Myocyte (in vitro differentiated cells): ENCODE results near the gene UGGT1. TPM values are rescaled to one million over a fixed set of nuclear protein-coding genes. Genes with fewer than 3 reads are reported as not detected.
A peak's percentile ranks its signal among the peaks of the same experiment; 100 is the strongest.

Source experiments
- DNase-seq: peaks from one replicate; pipeline ENCODE4 v3.0.0-alpha.2; 2012; ENCODE audit warnings: low read depth
- total RNA-seq: library from RNA; depleted of rRNA; stranded (reverse); fragments of >200 nt; gene quantifications from 2 replicates; pipeline ENCODE4 v1.2.3, GENCODE V29; 2014

The UGGT1 gene
- total RNA-seq, 1 donor from 2014 or later = 82.5 TPM

DNA sequence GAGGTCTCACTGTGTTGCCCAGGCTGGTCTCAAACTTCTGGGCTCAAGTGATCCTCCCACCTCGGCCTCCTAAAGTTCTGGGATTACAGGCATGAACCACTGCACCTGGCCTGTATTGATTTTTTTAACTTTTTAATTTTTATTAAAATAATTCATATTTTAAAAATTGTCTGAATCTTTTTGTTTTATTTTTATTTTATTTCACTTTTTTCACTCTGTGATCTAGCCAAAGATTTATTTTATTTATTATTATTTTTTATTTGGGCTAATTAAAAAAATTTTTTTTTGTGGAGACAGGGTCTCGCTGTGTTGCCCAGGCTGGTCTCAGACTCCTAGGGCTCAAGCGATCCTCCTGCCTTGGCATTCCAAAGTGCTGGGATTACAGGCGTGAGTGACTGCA lies 14.1 kb downstream of the UGGT1 start:
- DNase-seq = no peak

DNA sequence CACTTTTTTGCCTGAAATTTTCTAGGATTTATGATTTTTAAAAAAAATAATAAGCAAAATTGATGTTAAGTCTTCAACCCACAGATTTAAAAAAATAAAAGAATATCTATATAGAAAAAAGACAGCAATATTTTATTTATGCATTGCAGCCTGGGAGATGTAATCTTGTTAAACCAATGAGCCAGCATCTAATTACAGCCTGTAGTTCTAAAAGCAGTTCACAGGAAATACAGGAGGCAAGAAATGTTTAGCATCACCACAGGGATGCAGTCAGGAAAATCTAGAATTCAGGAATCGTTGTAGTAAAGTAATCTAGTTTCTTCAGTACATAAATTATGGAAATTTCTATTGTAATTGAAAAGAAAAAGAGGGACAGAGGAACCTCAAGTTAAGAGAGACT lies 17.2 kb downstream of the UGGT1 start:
- DNase-seq = no peak

DNA sequence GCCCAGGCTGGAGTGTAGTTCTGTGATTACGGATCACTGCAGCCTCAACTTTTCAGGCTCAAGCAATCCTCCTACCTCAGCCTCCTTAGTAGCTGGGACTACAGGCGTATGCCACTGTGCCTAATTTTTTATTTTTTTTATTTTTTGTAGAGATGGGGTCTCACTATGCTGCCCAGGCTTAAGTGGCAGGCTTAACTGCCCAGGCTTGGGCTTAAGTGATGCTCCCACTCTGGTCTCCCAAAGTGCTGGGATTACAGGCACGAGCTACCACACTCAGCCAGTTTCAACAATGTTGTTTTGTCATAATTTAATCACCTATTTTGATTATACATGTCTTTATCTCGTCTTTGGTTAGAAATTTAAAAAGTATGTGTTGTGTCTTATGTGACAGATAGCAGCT lies 18.2 kb downstream of the UGGT1 start:
- DNase-seq = no peak

DNA sequence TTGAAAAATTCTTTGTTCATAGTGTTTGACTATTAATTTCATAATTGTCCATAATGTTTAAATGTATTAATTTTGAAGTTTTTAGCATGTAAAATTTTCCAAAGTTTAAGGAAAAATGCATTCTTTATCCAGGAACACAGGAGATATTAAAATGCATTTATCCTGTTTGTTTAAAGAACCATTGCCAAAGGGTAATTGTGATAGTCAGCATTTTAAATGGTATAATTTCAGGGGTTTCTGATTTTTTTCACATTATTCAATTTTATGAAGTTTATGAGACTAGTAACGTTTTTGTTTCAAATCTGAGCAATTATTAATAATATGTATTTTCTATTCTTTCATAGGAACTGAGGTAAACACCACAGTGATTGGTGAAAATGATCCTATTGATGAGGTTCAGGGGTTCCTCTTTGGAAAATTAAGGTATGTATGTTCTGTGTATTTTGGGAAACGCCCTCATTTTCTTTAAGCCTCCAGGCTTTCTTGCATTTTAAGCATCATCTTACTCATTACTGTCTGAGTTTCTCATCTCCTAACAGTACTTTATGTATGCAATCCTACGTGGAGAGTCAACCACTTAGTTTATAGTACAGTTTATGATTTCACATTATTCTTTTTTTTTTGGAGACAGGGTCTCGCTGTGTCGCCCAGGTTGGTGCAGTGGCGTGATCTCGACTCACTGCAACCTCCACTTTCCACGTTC lies 25.1 kb downstream of the UGGT1 start:
- no peak for DNase-seq

DNA sequence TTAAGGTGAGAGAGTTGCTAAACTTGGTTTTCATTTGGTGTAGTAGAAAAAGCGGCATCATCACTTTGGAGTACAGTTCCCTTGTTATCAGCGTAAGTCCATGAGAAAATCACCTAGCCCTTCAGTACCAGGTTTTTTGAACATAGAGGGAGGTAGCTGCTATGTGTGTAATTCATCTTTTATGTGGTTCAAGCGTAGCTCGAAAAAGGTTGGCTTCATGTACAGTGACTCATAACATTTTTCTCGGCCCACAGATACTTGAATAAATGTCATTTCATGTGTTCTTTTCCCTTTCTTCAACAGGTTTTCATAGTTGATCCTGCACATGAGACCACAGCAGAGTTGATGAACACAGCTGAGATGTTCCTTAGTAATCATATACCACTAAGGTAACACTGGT lies 43.6 kb downstream of the UGGT1 start:
- no peak for DNase-seq

DNA sequence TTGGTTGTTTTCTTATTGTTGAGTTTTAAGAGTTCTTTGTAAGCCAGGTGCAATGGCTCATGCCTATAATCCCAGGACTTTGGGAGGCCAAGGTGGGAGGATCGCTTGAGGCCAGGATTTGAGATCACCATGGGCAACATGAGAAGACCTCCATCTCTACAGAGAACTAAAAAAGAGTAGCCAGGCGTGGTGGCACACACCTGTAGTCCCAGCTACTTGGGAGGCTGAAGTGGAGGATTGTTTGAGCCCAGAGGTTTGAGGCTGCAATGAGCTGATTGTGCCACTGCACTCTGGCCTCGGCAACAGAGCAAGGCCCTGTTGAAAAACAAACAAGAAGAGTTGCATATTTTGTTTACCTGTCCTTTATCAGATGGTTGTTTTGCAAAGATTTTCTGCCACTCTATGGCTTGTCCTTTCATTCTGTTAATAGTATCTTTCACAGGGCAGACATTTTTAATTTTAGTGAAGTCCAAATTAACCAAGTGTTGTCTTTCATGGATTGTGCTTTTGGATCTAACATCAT lies 46.2 kb downstream of the UGGT1 start:
- no peak for DNase-seq

DNA sequence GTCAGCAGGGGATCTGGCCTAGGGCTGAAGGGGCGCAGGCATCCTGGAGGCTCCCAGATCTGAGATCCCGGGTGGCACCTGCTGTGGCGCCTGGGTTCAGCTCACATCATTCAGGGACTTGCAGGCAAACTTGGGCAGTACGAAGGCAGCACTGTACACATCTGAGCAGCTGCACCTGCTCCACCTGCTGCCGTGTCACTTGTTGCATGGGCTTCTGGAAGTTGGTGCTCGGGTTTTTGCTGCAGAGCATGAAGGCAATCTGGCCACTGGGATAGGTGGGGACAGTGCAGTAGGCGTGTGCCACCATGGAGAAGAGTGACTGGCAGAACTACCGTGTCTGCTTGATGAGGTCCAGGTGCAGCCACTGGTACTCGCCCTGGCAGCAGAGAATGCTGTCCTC lies 48.6 kb downstream of the UGGT1 start:
- DNase-seq = no peak

DNA sequence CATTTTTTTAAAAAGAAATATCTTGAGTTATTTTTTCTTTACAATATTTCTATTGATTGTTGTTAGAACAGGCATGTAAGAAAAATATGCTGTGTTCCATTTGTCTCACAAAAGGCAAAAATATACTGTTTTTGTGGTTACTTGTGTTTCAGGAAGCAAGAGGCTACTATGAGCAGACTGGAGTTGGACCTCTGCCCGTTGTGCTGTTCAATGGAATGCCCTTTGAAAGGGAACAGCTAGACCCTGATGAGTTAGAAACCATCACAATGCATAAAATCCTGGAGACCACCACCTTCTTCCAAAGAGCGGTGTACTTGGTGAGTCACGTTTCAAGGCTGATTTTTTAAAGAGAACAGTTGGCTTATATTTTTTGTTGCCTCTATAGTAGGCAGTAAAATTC lies 54.7 kb downstream of the UGGT1 start:
- DNase-seq = no peak

DNA sequence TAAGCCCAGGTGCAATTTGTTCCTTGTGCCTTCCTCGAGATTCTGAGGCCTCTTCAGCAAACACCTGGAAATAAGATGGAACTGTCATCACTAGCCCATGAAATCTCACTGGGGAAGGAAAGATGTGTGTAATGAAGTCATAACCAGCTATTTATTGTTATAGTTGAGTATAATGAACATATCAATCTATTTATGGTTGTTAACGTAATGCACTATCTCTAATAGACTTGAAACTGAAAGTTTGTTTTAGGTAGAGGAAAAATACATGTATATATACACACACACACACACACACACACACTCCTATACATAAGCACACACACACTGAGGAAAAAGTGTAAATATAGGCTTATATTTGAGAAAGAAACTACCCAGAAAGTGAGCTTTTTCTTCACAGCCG lies 62.8 kb downstream of the UGGT1 start:
- DNase-seq = no peak

DNA sequence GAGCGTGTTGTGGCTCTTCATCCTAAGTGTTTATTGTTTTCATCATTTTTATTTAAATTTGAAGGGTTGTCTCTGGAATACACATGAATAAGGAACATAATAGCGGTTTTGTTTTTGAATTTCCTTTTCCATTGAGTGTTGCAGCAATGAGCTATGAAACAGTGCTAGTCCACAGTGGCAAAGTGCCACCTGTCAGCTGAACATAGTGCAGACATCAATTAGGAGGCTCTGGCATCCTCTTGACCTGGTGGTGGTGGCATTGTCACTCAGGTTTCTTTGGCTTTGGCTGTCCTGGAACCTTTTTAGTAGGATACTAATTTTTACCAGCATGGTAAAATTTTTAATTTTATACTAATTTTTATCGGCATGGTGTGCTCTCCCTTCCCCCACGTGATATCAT lies 63.2 kb downstream of the UGGT1 start:
- no peak for DNase-seq

DNA sequence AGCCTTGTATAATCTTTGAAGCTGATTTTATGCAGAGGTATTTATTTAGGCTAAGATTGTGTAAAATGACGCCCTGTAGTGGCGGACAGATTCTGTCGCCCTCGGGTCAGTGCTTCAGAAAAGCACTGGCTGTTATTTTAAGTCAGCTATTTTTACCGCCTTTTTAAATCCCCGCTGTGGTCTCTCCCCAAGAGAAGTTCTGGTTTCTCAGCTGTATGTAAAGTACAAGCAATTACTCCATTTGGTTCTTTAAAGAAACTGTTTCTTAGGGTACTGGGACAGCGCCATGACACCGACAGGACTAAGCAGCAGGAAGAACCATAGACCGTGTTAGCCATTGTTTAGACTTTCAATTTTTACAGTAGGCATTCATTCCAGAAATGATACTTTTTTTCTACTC lies 65.0 kb downstream of the UGGT1 start:
- no peak for DNase-seq

DNA sequence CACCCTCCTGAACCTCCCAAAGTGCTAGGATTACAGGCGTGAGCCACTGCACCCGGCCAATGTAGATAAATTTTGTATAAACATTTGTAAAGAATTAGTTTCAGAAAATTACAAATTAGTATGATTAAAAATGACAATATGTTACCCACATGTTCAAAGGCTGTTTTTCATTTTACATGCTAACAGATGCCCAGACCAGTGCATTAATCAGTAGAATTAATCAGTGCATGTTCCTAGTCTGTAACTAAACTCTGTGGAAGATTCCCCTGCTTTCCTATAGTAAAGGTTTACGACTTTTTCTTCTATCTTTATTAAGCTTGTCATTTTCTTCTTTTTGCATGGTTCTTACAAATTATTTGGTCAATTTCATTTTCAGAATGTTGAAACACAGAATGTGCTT lies 65.8 kb downstream of the UGGT1 start:
- no peak for DNase-seq

DNA sequence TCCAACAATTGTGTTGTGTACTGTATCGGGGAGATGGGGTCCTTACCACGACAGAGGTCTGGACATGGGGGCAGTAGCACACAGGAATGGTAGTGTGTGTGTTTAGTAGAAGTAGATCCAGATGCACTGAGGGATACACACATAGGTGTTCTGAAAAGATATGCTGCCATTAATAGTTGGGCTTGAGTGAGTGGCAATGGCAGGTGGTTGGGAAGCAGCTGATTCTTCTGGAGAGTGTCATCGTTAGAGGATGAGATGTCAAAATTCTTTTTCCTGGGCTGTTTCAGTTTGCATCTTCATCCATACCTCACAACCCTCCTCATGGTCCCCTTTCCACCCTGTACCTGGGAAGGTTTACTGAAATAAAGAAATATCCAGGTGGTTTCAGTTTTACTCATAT lies 66.6 kb downstream of the UGGT1 start:
- peak; percentile 83 for DNase-seq

DNA sequence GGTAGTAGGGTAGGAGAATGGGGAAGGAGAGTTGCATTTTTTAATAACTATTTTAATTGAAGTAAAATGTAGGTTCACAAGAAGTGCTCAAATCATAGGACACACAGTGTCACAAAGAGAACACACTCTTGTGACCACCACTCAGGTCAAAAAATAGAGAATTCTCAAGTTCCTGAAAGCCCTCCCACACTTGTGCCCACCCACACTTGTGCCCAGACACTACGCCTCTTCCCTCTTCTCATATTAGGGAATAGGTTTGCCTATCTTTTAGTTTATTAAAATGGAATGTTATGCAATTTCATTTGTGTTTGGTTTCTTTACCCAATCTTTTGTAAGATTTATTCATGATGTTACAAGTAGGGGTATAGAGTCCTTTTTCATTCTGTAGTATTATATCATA lies 67.2 kb downstream of the UGGT1 start:
- no peak for DNase-seq

DNA sequence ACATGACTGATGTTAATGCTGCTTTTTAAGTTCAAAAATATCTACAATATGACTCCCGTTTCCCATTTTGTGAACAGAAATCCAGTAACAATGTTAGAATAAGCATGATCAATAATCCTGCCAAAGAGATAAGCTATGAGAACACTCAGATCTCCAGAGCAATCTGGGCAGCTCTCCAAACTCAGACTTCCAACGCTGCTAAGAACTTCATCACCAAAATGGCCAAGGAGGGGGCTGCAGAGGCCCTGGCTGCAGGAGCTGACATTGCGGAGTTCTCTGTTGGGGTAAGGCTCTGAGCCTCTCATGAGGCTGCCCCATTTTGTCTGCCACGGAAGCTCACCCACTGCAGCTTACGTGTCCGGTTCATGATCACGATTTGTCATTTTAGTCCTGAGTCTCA lies 68.4 kb downstream of the UGGT1 start:
- no peak for DNase-seq

DNA sequence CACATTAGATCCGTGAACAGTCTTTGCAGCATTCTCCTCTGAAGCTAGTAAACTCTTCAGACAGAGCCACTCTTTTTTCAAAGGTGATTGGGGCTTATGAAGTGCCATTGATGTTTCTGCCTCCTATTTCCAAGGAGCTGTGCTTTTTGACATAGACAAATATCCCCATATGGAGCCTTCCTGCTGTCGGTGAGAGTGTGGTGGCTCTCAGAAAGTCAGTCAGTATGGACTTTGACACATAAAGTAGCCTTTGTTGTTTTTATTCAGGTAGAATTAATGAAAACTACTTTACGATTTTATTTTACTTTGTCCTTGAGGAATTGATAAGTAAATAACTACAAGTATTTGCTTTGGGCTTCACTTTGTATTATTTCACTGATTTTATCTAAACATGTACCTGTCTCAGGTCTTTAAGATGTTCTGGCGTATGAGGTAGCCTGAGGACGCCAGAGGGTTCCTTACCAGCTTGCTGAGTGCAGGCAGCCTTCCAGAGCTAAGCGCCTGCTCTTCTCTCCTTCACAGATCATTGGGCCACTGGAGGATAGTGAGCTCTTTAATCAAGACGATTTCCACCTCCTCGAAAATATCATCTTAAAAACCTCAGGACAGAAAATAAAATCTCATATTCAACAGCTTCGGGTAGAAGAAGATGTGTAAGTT lies 69.7 kb downstream of the UGGT1 start:
- DNase-seq = no peak

DNA sequence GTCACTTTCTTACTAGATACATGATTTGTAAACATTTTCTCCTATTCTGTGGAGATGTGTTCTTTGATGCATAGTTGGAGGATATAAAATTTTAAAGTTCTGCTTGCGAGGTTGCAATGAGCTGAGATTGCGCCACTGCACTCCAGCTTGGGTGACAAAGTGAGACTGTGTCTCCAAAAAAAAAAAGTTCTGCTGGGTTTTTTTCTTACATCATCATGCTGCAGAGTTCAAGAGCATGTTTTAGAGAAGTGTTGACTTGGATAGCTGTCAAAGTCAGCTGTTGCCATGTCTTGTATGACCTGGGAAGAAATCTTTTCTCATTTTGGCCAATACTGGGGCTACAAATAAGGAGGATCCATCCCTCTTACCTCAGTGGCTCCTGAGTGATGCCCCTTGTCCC lies 71.3 kb downstream of the UGGT1 start:
- no peak for DNase-seq

DNA sequence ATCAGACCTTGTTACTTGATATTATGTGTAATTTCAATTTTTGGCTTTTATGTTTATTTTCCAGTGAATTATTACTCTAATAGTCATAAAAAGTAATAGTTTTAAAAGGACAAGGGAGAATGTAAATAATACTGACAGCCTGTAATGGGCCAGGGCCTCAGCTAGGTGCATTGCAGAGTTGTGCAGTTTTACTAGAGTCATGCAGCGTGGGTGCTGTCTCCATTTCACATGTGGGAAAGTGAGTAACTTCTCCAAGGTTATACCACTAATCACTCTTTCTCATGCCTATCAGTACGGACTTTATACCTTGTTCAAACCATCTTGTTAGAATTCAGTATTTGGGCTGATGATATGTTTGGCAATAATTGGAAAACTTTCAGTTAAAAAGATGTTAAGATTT lies 73.3 kb downstream of the UGGT1 start:
- DNase-seq = no peak

DNA sequence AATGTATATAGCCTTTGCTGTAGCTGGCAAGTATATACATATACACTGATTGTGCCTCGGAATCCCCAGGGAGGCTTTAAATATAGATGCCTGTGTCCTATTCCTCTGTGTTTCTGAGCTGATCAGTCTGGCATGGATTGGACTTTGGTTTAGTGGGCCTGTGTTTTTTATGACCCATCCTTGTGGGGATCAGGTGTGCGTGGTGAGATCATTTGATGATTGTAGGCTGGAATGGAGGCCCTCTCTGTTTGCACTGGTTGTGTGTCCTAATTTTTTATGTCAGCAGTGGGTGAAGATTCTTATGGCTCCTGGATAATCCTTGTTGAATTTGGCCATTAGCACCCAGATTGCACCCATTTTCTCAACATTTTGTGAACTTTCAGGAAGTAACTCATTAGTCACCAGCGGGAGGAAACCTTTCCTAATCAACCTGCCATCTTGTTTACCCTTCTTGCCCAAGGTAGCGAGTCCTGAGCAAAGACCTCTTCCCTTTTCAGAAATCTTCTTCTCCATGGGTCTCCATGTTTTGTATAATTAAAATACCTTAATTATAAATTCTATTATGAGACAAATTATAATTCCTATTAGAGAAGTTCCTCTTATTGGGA lies 75.8 kb downstream of the UGGT1 start:
- DNase-seq = no peak

DNA sequence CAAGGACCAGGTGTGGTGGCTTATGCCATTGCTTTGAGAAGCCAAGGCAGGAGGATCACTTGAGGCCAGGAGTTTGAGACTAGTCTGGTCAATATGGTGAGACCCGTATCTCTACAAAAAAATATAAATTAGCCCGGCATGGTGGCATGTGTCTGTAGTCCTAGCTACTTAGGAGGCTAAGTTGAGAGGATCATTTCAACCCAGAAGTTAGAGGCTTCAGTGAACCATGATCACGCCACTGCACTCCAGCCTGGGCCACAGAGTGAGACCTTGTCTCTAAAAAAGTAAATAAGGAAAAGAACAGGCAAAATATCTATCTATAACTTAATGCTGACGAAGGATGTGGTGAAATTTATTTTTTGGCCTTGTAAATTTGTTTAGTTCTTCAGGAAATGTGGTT lies 78.1 kb downstream of the UGGT1 start:
- DNase-seq = no peak

DNA sequence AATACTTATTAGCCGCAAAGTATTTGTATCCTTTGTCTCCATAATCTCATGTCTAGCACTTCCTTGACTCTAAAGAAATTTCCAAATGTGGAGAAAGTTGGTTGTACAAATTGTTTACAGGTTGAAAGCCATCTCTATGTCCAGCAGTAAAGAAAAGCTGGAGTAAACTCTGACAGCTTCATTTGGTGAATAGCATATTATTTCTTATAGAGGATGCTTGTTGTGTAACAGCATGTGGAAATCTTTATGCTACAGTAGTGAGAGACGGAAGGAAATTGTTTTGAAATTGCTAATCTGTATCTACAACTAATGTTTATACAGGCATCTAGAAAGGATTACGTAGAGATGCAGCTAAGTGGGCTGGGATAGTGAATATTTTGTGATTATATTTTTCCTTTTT lies 78.5 kb downstream of the UGGT1 start:
- no peak for DNase-seq

DNA sequence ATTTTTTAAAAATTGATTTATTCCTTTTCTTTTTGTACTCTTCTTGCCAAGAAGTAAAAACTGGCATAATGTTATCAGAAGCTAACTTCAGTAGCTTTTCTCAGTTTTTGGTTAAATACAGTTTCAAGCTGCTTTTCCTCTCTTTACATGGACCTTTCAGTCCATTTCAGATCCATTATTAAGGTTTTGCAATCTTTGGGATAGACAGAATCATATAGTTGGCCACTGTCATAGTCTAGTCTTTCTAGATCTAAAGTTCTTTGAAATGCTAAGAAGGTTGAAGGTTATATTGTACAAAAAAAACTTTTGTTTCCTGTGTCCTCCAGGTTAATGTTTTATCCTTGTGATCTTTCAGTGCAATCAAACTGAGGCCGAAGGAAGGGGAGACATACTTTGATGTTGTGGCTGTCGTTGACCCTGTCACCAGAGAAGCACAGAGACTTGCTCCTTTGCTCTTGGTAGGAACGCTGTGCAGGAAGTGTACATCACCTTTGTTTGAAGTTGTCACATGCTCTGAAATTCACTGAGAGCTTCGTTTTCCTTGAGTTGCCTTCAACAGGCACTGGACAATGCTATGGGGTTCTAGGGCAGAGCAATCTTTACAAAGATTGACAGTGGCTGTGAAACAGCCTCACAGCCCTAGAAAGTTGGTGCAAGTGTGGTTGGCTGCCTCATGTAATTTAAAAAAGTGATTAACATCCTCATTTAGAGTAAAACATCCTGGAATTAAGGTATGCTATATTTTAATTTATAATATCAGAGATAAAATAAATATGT lies 79.1 kb downstream of the UGGT1 start:
- no peak for DNase-seq
